Calu3 (cell line): ENCODE measurements around the gene UGT1A7. TPM values are rescaled to one million over a fixed set of nuclear protein-coding genes. Genes with fewer than 3 reads are reported as not detected.

Experiments used
- BruUV-seq: library from RNA; stranded (reverse); fragments of 400-500 nt; replicated peaks from 2 replicates; lab custom pipeline; 2021; lab: Mats Ljungman, UMichigan
- CTCF ChIA-PET: fragments of 300-600 bp; sonication (Branson Sonifier 250); formaldehyde crosslinking; loops from one replicate; lab custom pipeline; 2022; ENCODE audit warnings: antibody characterized with exemption; lab: Charles Lee
- DNase-seq: peaks from one replicate; pipeline ENCODE4 v3.0.0; 2022
- H3K27ac Mint-ChIP-seq: one replicate; pipeline ENCODE4 v1.8.0; 2022; ENCODE audit warnings: mixed read lengths; ENCODE audit not compliant: unreplicated experiment
- H3K27me3 Mint-ChIP-seq: one replicate; pipeline ENCODE4 v1.8.0; 2022; ENCODE audit warnings: mixed read lengths; ENCODE audit not compliant: unreplicated experiment
- H3K36me3 Mint-ChIP-seq: one replicate; pipeline ENCODE4 v1.8.0; 2022; ENCODE audit warnings: mild to moderate bottlenecking, moderate library complexity, mixed read lengths; ENCODE audit not compliant: insufficient read depth, unreplicated experiment
- H3K4me1 Mint-ChIP-seq: one replicate; pipeline ENCODE4 v1.8.0; 2022; ENCODE audit warnings: mild to moderate bottlenecking, low read depth, mixed read lengths; ENCODE audit not compliant: unreplicated experiment
- H3K4me3 Mint-ChIP-seq: one replicate; pipeline ENCODE4 v1.8.0; 2022; ENCODE audit warnings: mild to moderate bottlenecking, low read depth, moderate library complexity, mixed read lengths; ENCODE audit not compliant: unreplicated experiment
- H3K9me3 Mint-ChIP-seq: one replicate; pipeline ENCODE4 v1.8.0; 2022; ENCODE audit warnings: low read depth, mixed read lengths; ENCODE audit not compliant: unreplicated experiment
- CTCF ChIP-seq: fragments of 200-600 bp; IDR thresholded peaks from one replicate; pipeline ENCODE4 v1.8.0; 2022; ENCODE audit warnings: antibody characterized with exemption; ENCODE audit not compliant: unreplicated experiment
- intact Hi-C: fragments of 100-400 bp; cut with micrococcal nuclease; formaldehyde crosslinking; loops from one replicate; pipeline ENCODE4 v1.10.0; 2022; ENCODE audit not compliant: unreplicated experiment
- total RNA-seq: library from RNA; stranded (reverse); gene quantifications from 2 replicates; pipeline ENCODE4 v1.2.3, GENCODE V29; 2022

The UGT1A7 gene
- total RNA-seq, 1 experiment from 2014 or later = 7.2 TPM

GRCh38 chr2:233810385-233810784 lies 128.7 kb downstream of the UGT1A7 start:
- DNase-seq = no peak
- H3K27me3 Mint-ChIP-seq = peaks cover 28% of the 10 kb centered on the region
- BruUV-seq = no TSS peak
- intact Hi-C loops = no loop called here
- CTCF ChIA-PET = no interaction called here
- no peak for TF ChIP-seq CTCF
- no peak overlapping the region for H3K27ac Mint-ChIP-seq
- H3K9me3 Mint-ChIP-seq = no peaks in the 10 kb centered on the region
- H3K4me1 Mint-ChIP-seq = no peaks in the 10 kb centered on the region
- H3K4me3 Mint-ChIP-seq = no peak overlapping the region
- no peaks in the 10 kb centered on the region for H3K36me3 Mint-ChIP-seq

GRCh38 chr2:233811087-233811486 lies 129.4 kb downstream of the UGT1A7 start:
- Mint-ChIP-seq H3K4me1 (no peaks in the 10 kb centered on the region), H3K27ac (no peak overlapping the region), H3K36me3 (no peaks in the 10 kb centered on the region), H3K4me3 (no peak overlapping the region), H3K27me3 (peaks cover 28% of the 10 kb centered on the region), H3K9me3 (no peaks in the 10 kb centered on the region)
- TF ChIP-seq CTCF = no peak
- intact Hi-C loops = no loop called here
- DNase-seq = no peak
- no TSS peak for BruUV-seq
- CTCF ChIA-PET = no interaction called here

GRCh38 chr2:233811732-233812131 lies 130.0 kb downstream of the UGT1A7 start:
- TF ChIP-seq CTCF = no peak
- H3K4me3 Mint-ChIP-seq = no peak overlapping the region
- H3K9me3 Mint-ChIP-seq = no peaks in the 10 kb centered on the region
- BruUV-seq = no TSS peak
- H3K27ac Mint-ChIP-seq = no peak overlapping the region
- no peaks in the 10 kb centered on the region for H3K36me3 Mint-ChIP-seq
- H3K4me1 Mint-ChIP-seq = no peaks in the 10 kb centered on the region
- intact Hi-C loops = no loop called here
- peaks cover 28% of the 10 kb centered on the region for H3K27me3 Mint-ChIP-seq
- DNase-seq = no peak
- CTCF ChIA-PET = no interaction called here

GRCh38 chr2:233813236-233814055 lies 131.7 kb downstream of the UGT1A7 start:
- intact Hi-C loops = no loop called here
- no TSS peak for BruUV-seq
- no peak for TF ChIP-seq CTCF
- Mint-ChIP-seq H3K4me1 (no peaks in the 10 kb centered on the region), H3K4me3 (no peak overlapping the region), H3K27ac (no peak overlapping the region), H3K27me3 (peaks cover 28% of the 10 kb centered on the region), H3K36me3 (peaks cover 5% of the 10 kb centered on the region), H3K9me3 (no peaks in the 10 kb centered on the region)
- CTCF ChIA-PET = no interaction called here
- DNase-seq = no peak
